Measurements from ENCODE around the gene FBXW11.

GRCh38 chr5:171992813-171993212, 13.6 kb downstream of the FBXW11 start:
- TF ChIP-seq POLR2AphosphoS5 (IDR thresholded peaks at IDR 0.05; ENCODE audit: low read depth, low read length) (no peak), PHF8 (conservative IDR thresholded peaks at IDR 0.05; ENCODE audit: low read depth, low read length) (no peak)

All from H1 (cell line).